Neuron (in vitro differentiated cells): Measurements from ENCODE around the gene B3GALT2.
"Not testable (repeated sequence)": the region's sequence is repeated elsewhere in the genome, so short reads cannot be mapped to it uniquely, and the experiment has no call there.

Experiments
- H2AFZ ChIP-seq: one replicate; pipeline ENCODE4 v1.6.1; 2013; ENCODE audit warnings: low read depth, mild to moderate bottlenecking, inconsistent platforms, low read length, moderate library complexity
- H3K27me3 ChIP-seq: one replicate; pipeline ENCODE4 v1.6.1; 2013; ENCODE audit warnings: low read length; ENCODE audit not compliant: insufficient read depth
- H3K36me3 ChIP-seq: one replicate; pipeline ENCODE4 v1.6.1; 2013; ENCODE audit warnings: low read length; ENCODE audit not compliant: insufficient read depth
- H3K4me1 ChIP-seq: one replicate; pipeline ENCODE4 v1.6.1; 2013; ENCODE audit warnings: low read length; ENCODE audit not compliant: insufficient read depth
- H3K4me3 ChIP-seq: 2 replicates; pipeline ENCODE4 v1.5.1; 2013; ENCODE audit warnings: mild to moderate bottlenecking, low read length, moderate library complexity
- H3K9me3 ChIP-seq: one replicate; pipeline ENCODE4 v1.6.1; 2013; ENCODE audit warnings: low read length

Gene B3GALT2

GRCh38 chr1:193185901-193186731 lies at the start of gene B3GALT2:
Gene B3GALT2 (minus strand): TSS chr1:193186613. CDS start chr1:193181562, 5,051 bp downstream.
- peaks cover 16% of the 10 kb centered on the region for H3K4me1 ChIP-seq
- H2AFZ ChIP-seq: no peak within 1 kb of the TSS
- peaks cover 2% of the 10 kb centered on the region for H3K9me3 ChIP-seq
- peak within 1 kb of the TSS; percentile 58 for H3K4me3 ChIP-seq
- H3K36me3 ChIP-seq: peaks cover 5% of the 10 kb centered on the region
- H3K27me3 ChIP-seq: no peaks in the 10 kb centered on the region

GRCh38 chr1:193234530-193234929 lies 48.1 kb upstream of the B3GALT2 start:
- H3K36me3 ChIP-seq: peaks cover 33% of the 10 kb centered on the region

GRCh38 chr1:193231146-193231545 lies 44.7 kb upstream of the B3GALT2 start:
- H3K36me3 ChIP-seq: peaks cover 21% of the 10 kb centered on the region
- H2AFZ ChIP-seq, H3K27me3 ChIP-seq, H3K9me3 ChIP-seq, H3K4me3 ChIP-seq, H3K4me1 ChIP-seq: not testable (repeated sequence)

More at GRCh38 chr1:193234530-193234929, 48.1 kb upstream of the B3GALT2 start:
- Histone ChIP-seq H3K9me3 (no peaks in the 10 kb centered on the region), H3K27me3 (no peaks in the 10 kb centered on the region), H2AFZ (no peak overlapping the region), H3K4me3 (no peak overlapping the region), H3K4me1 (no peaks in the 10 kb centered on the region)

- Histone ChIP-seq H3K27me3 (no peaks in the 10 kb centered on the region), H3K4me3 (no peak overlapping the region), H2AFZ (no peak overlapping the region), H3K9me3 (peaks cover 1% of the 10 kb centered on the region), H3K36me3 (peaks cover 15% of the 10 kb centered on the region), H3K4me1 (no peaks in the 10 kb centered on the region)
These were observed 42.7 kb upstream of the B3GALT2 start for GRCh38 chr1:193229136-193229535.

- Histone ChIP-seq H3K9me3 (peaks cover 3% of the 10 kb centered on the region), H3K4me3 (no peak overlapping the region), H3K4me1 (no peaks in the 10 kb centered on the region), H3K36me3 (peaks cover 13% of the 10 kb centered on the region), H2AFZ (no peak overlapping the region), H3K27me3 (no peaks in the 10 kb centered on the region)
These were observed 35.7 kb upstream of the B3GALT2 start for GRCh38 chr1:193222056-193222615.

- Histone ChIP-seq H3K36me3 (peaks cover 12% of the 10 kb centered on the region), H3K9me3 (peaks cover 3% of the 10 kb centered on the region), H3K4me1 (no peaks in the 10 kb centered on the region), H2AFZ (no peak overlapping the region), H3K4me3 (no peak overlapping the region), H3K27me3 (no peaks in the 10 kb centered on the region)
These were observed 35.2 kb upstream of the B3GALT2 start for GRCh38 chr1:193221651-193222050.

GRCh38 chr1:193219391-193219790 lies 33.0 kb upstream of the B3GALT2 start:
- Histone ChIP-seq H3K36me3 (peaks cover 18% of the 10 kb centered on the region), H2AFZ (no peak overlapping the region), H3K4me1 (no peaks in the 10 kb centered on the region), H3K9me3 (peaks cover 7% of the 10 kb centered on the region), H3K27me3 (no peaks in the 10 kb centered on the region), H3K4me3 (no peak overlapping the region)

- Histone ChIP-seq H3K9me3 (peaks cover 10% of the 10 kb centered on the region), H3K36me3 (peaks cover 33% of the 10 kb centered on the region), H3K27me3 (no peaks in the 10 kb centered on the region), H3K4me3 (no peak overlapping the region), H3K4me1 (no peaks in the 10 kb centered on the region), H2AFZ (no peak overlapping the region)
These were observed 30.5 kb upstream of the B3GALT2 start for GRCh38 chr1:193216920-193217319.

GRCh38 chr1:193213998-193214397 lies 27.6 kb upstream of the B3GALT2 start:
- H3K4me1 ChIP-seq: no peaks in the 10 kb centered on the region
- H3K36me3 ChIP-seq: peaks cover 37% of the 10 kb centered on the region
- H3K27me3 ChIP-seq: no peaks in the 10 kb centered on the region
- H2AFZ ChIP-seq: no peak overlapping the region
- H3K9me3 ChIP-seq: peaks cover 17% of the 10 kb centered on the region
- no peak overlapping the region for H3K4me3 ChIP-seq

- no peak overlapping the region for H3K4me3 ChIP-seq
- no peaks in the 10 kb centered on the region for H3K27me3 ChIP-seq
- peaks cover 15% of the 10 kb centered on the region for H3K9me3 ChIP-seq
- H3K4me1 ChIP-seq: no peaks in the 10 kb centered on the region
- no peak overlapping the region for H2AFZ ChIP-seq
- H3K36me3 ChIP-seq: peaks cover 35% of the 10 kb centered on the region
These were observed 26.2 kb upstream of the B3GALT2 start for GRCh38 chr1:193212637-193213036.

- H3K36me3 ChIP-seq: peaks cover 32% of the 10 kb centered on the region
- no peak overlapping the region for H3K4me3 ChIP-seq
- H3K27me3 ChIP-seq: no peaks in the 10 kb centered on the region
- H3K4me1 ChIP-seq: no peaks in the 10 kb centered on the region
- peaks cover 15% of the 10 kb centered on the region for H3K9me3 ChIP-seq
- H2AFZ ChIP-seq: no peak overlapping the region
These were observed 25.1 kb upstream of the B3GALT2 start for GRCh38 chr1:193211539-193211938.

- H3K4me3 ChIP-seq: no peak overlapping the region
- peaks cover 15% of the 10 kb centered on the region for H3K9me3 ChIP-seq
- H2AFZ ChIP-seq: no peak overlapping the region
- H3K36me3 ChIP-seq: peaks cover 32% of the 10 kb centered on the region
- H3K4me1 ChIP-seq: no peaks in the 10 kb centered on the region
- H3K27me3 ChIP-seq: no peaks in the 10 kb centered on the region
These were observed 24.6 kb upstream of the B3GALT2 start for GRCh38 chr1:193210996-193211395.

- H3K36me3 ChIP-seq: peaks cover 10% of the 10 kb centered on the region
- no peak overlapping the region for H2AFZ ChIP-seq
- H3K4me1 ChIP-seq: no peaks in the 10 kb centered on the region
- H3K27me3 ChIP-seq: no peaks in the 10 kb centered on the region
- no peak overlapping the region for H3K4me3 ChIP-seq
- no peaks in the 10 kb centered on the region for H3K9me3 ChIP-seq
These were observed 14.6 kb upstream of the B3GALT2 start for GRCh38 chr1:193201021-193201420.
